Thoracic aorta (tissue), 2 donors: ENCODE measurements around the gene KRTAP4-12. TPM values are rescaled to one million over a fixed set of nuclear protein-coding genes. Genes with fewer than 3 reads are reported as not detected.
"Not testable (repeated sequence)": the region's sequence is repeated elsewhere in the genome, so short reads cannot be mapped to it uniquely, and the experiment has no call there.

Source experiments
- ATAC-seq: fragments of 150-250 bp; one replicate; pipeline ENCODE4 v1.8.0; 2017; ENCODE audit warnings: low read depth; ENCODE audit not compliant: insufficient number of reproducible peaks, low FRiP score
- DNase-seq: peaks from one replicate; pipeline ENCODE4 v3.0.0-alpha.2; 2020; ENCODE audit warnings: low spot score
- H3K27ac ChIP-seq, 2 donors: fragments of 200-600 bp; sonication (generic); 1 replicate in 1 of 2; 2 replicates in 1 of 2; pipeline ENCODE4 v1.5.1; 2016; ENCODE audit warnings: mild to moderate bottlenecking in 2 of 2, moderate library complexity in 2 of 2
- H3K27me3 ChIP-seq: fragments of 200-600 bp; sonication (generic); replicated peaks from 2 replicates; pipeline ENCODE4 v1.6.0; 2016; ENCODE audit warnings: mild to moderate bottlenecking; ENCODE audit not compliant: insufficient read depth
- H3K36me3 ChIP-seq: fragments of 200-600 bp; sonication (generic); one replicate; pipeline ENCODE4 v1.5.1; 2016
- H3K4me1 ChIP-seq, 2 donors: fragments of 200-600 bp; sonication (generic); 1 replicate in 1 of 2; 2 replicates in 1 of 2; pipeline versions ENCODE4 v1.5.1 to v1.6.0; 2016; ENCODE audit warnings: low read depth in 2 of 2, mild to moderate bottlenecking in 1 of 2; ENCODE audit not compliant: control insufficient read depth in 1 of 2
- H3K4me3 ChIP-seq: fragments of 200-600 bp; sonication (generic); 2 replicates; pipeline ENCODE4 v1.5.1; 2016; ENCODE audit warnings: mild to moderate bottlenecking
- H3K9me3 ChIP-seq: fragments of 200-600 bp; sonication (generic); 2 replicates; pipeline ENCODE4 v1.5.1; 2016
- CTCF ChIP-seq: fragments of 200-600 bp; sonication (generic); IDR thresholded peaks from one replicate; pipeline ENCODE4 v1.5.1; 2019; ENCODE audit warnings: antibody characterized with exemption
- total RNA-seq, 2 donors: library from RNA; depleted of rRNA; stranded (reverse); fragments of >200 nt; gene quantifications; one replicate each; pipeline versions ENCODE4 v1.1.0 to v1.2.3, GENCODE V29; 2016

Gene KRTAP4-12
- total RNA-seq = not detected

- not testable (repeated sequence) for H3K27me3 ChIP-seq, H3K9me3 ChIP-seq, H3K27ac ChIP-seq, H3K4me3 ChIP-seq, H3K4me1 ChIP-seq, H3K36me3 ChIP-seq, DNase-seq, ATAC-seq
Measured at GRCh38 chr17:41123991-41124371, at the start of gene KRTAP4-12. Gene KRTAP4-12 (minus strand): TSS chr17:41124182. CDS start chr17:41124122, 60 bp downstream.

GRCh38 chr17:41171886-41172285 lies 47.9 kb upstream of the KRTAP4-12 start:
- Histone ChIP-seq H3K27ac (no peak overlapping the region), H3K4me3 (no peak overlapping the region), H3K9me3 (no peaks in the 10 kb centered on the region), H3K4me1 (no peaks in the 10 kb centered on the region), H3K27me3 (no peaks in the 10 kb centered on the region), H3K36me3 (no peaks in the 10 kb centered on the region)
- no peak for DNase-seq
- TF ChIP-seq CTCF = no peak
- no peak for ATAC-seq

- no peak for TF ChIP-seq CTCF
- ATAC-seq = no peak
- no peaks in the 10 kb centered on the region for H3K36me3 ChIP-seq
- no peak for DNase-seq
- no peaks in the 10 kb centered on the region for H3K27me3 ChIP-seq
- no peak within 1 kb of the TSS for H3K4me3 ChIP-seq
- no peak within 1 kb of the TSS for H3K27ac ChIP-seq
- no peaks in the 10 kb centered on the region for H3K9me3 ChIP-seq
- no peaks in the 10 kb centered on the region for H3K4me1 ChIP-seq
Measured at GRCh38 chr17:41168121-41168520, 44.1 kb upstream of the KRTAP4-12 start, which contains the start of gene KRTAP4-3. Gene KRTAP4-3 (minus strand): TSS chr17:41168221. CDS start chr17:41168172, 49 bp downstream.

GRCh38 chr17:41167561-41167960 lies 43.6 kb upstream of the KRTAP4-12 start:
- DNase-seq = no peak
- H3K27me3 ChIP-seq = no peaks in the 10 kb centered on the region
- no peak overlapping the region for H3K4me3 ChIP-seq
- ATAC-seq = no peak
- TF ChIP-seq CTCF = no peak
- H3K9me3 ChIP-seq = no peaks in the 10 kb centered on the region
- no peak overlapping the region for H3K27ac ChIP-seq
- no peaks in the 10 kb centered on the region for H3K36me3 ChIP-seq
- H3K4me1 ChIP-seq = no peaks in the 10 kb centered on the region

GRCh38 chr17:41163828-41164227 lies 39.8 kb upstream of the KRTAP4-12 start:
- no peak for TF ChIP-seq CTCF
- ATAC-seq = no peak
- no peaks in the 10 kb centered on the region for H3K36me3 ChIP-seq
- no peak overlapping the region for H3K27ac ChIP-seq
- no peaks in the 10 kb centered on the region for H3K27me3 ChIP-seq
- H3K9me3 ChIP-seq = no peaks in the 10 kb centered on the region
- no peaks in the 10 kb centered on the region for H3K4me1 ChIP-seq
- DNase-seq = no peak
- H3K4me3 ChIP-seq = no peak overlapping the region

GRCh38 chr17:41160648-41161047 lies 36.7 kb upstream of the KRTAP4-12 start, which contains the start of gene KRTAP4-4:
Gene KRTAP4-4 (minus strand): TSS chr17:41160748. CDS start chr17:41160691, 57 bp downstream.
- ATAC-seq = no peak
- Histone ChIP-seq H3K9me3 (no peaks in the 10 kb centered on the region), H3K4me3 (no peak within 1 kb of the TSS), H3K4me1 (no peaks in the 10 kb centered on the region), H3K27me3 (no peaks in the 10 kb centered on the region), H3K36me3 (no peaks in the 10 kb centered on the region), H3K27ac (no peak within 1 kb of the TSS)
- no peak for TF ChIP-seq CTCF
- DNase-seq = no peak

GRCh38 chr17:41160190-41160589 lies 36.2 kb upstream of the KRTAP4-12 start:
- not testable (repeated sequence) for H3K4me3 ChIP-seq, H3K9me3 ChIP-seq, DNase-seq, ATAC-seq, H3K36me3 ChIP-seq, H3K4me1 ChIP-seq, H3K27me3 ChIP-seq, H3K27ac ChIP-seq
